Liver (tissue), 3 donors: ENCODE results near the gene LYRM9.

ENCODE experiments used
- CTCF ChIP-seq: fragments of 150-350 bp; IDR thresholded peaks from 2 replicates; pipeline ENCODE4 v1.5.1; 2017; ENCODE audit warnings: improper control_type of control experiment, low read depth, low read length; ENCODE audit not compliant: missing input control
- EGR1 ChIP-seq, 2 donors: IDR thresholded peaks; 2 replicates each; pipeline ENCODE4 v1.6.1; 2016 to 2018; ENCODE audit warnings: antibody characterized with exemption in 2 of 2, low read depth in 2 of 2
- FOXA2 ChIP-seq: IDR thresholded peaks from 2 replicates; pipeline ENCODE4 v1.6.1; 2016; ENCODE audit warnings: antibody characterized with exemption
- GABPA ChIP-seq, 2 donors: IDR thresholded peaks in 1 of 2; conservative IDR thresholded peaks in 1 of 2; 2 replicates each; pipeline ENCODE4 v1.6.1; 2016; ENCODE audit warnings: antibody characterized with exemption in 2 of 2, mild to moderate bottlenecking in 1 of 2, moderate library complexity in 1 of 2
- HNF4G ChIP-seq: IDR thresholded peaks from 2 replicates; pipeline ENCODE4 v1.6.1; 2016; ENCODE audit warnings: antibody characterized with exemption
- RAD21 ChIP-seq, 2 donors: IDR thresholded peaks; 2 replicates each; pipeline ENCODE4 v1.6.1; 2016; ENCODE audit warnings: antibody characterized with exemption in 2 of 2, mild to moderate bottlenecking in 2 of 2
- REST ChIP-seq: IDR thresholded peaks from 2 replicates; pipeline ENCODE4 v1.6.1; 2016; ENCODE audit warnings: antibody characterized with exemption, mild to moderate bottlenecking
- RXRA ChIP-seq, 2 donors: IDR thresholded peaks; 2 replicates each; pipeline ENCODE4 v1.6.1; 2017 to 2018; ENCODE audit warnings: antibody characterized with exemption in 2 of 2, mild to moderate bottlenecking in 1 of 2
- SP1 ChIP-seq: IDR thresholded peaks from 2 replicates; pipeline ENCODE4 v1.6.1; 2018; ENCODE audit warnings: antibody characterized with exemption, mild to moderate bottlenecking
- TAF1 ChIP-seq: conservative IDR thresholded peaks from 2 replicates; pipeline ENCODE4 v1.6.1; 2016; ENCODE audit warnings: antibody characterized with exemption, mild to moderate bottlenecking
- YY1 ChIP-seq: IDR thresholded peaks from 2 replicates; pipeline ENCODE4 v1.6.1; 2016; ENCODE audit warnings: antibody characterized with exemption, mild to moderate bottlenecking
- ZBTB33 ChIP-seq: IDR thresholded peaks from 2 replicates; pipeline ENCODE4 v1.6.1; 2016; ENCODE audit warnings: antibody characterized with exemption
- TF ChIP-seq, protein P1 (sequence below): IDR thresholded peaks from 2 replicates; pipeline ENCODE4 v1.6.1; 2016; ENCODE audit warnings: antibody characterized with exemption
- donor health status: healthy.
- donor health status: healthy.

- TF ChIP-seq CTCF = no peak
- TF ChIP-seq RAD21 (IDR thresholded peaks at IDR 0.05) = no peak
- TF ChIP-seq YY1 = no peak
- no peak for TF ChIP-seq REST
- no peak for TF ChIP-seq FOXA2
- no peak for TF ChIP-seq EGR1 (IDR thresholded peaks at IDR 0.05; ENCODE audit: low read depth in 2 of 2)
- no peak for TF ChIP-seq ZBTB33
- TF ChIP-seq, protein P1, sequence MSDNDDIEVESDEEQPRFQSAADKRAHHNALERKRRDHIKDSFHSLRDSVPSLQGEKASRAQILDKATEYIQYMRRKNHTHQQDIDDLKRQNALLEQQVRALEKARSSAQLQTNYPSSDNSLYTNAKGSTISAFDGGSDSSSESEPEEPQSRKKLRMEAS = no peak
- TF ChIP-seq HNF4G = no peak
- TF ChIP-seq TAF1 = no peak
- no peak for TF ChIP-seq RXRA (IDR thresholded peaks at IDR 0.05)
- no peak for TF ChIP-seq GABPA (IDR thresholded peaks at IDR 0.05 in 1 of 2, conservative IDR thresholded peaks at IDR 0.05 in 1 of 2)
- no peak for TF ChIP-seq SP1
Measured at GRCh38 chr17:27927781-27928180, 34.6 kb upstream of the LYRM9 start.
